Measurements from ENCODE around the gene DGLUCY.

DNA sequence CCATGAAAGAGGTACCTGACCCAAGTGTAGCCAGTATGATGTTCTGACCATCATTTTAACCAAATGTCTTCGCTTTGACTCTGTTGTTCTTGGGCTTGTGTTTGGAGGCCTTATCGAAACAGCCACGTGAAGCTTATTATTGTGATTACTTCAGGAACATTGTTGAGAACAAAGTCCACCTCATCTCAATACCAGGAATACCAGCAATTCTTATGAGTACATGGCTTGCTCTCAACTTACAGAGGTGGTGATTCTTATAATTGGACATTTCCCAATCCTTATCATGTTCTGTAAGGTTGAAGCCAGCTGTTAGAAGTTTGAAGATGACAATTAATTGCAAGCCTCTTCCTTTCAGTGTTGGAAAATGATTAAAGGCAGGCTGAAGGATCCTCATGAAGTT is 31.6 kb upstream of the DGLUCY start:
- TF ChIP-seq, protein P1, sequence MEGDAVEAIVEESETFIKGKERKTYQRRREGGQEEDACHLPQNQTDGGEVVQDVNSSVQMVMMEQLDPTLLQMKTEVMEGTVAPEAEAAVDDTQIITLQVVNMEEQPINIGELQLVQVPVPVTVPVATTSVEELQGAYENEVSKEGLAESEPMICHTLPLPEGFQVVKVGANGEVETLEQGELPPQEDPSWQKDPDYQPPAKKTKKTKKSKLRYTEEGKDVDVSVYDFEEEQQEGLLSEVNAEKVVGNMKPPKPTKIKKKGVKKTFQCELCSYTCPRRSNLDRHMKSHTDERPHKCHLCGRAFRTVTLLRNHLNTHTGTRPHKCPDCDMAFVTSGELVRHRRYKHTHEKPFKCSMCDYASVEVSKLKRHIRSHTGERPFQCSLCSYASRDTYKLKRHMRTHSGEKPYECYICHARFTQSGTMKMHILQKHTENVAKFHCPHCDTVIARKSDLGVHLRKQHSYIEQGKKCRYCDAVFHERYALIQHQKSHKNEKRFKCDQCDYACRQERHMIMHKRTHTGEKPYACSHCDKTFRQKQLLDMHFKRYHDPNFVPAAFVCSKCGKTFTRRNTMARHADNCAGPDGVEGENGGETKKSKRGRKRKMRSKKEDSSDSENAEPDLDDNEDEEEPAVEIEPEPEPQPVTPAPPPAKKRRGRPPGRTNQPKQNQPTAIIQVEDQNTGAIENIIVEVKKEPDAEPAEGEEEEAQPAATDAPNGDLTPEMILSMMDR (IDR thresholded peaks at IDR 0.05): no peak
- TF ChIP-seq EZH2 (IDR thresholded peaks at IDR 0.05; ENCODE audit: borderline replicate concordance, insufficient read depth, low read depth, low read length, poor library complexity, severe bottlenecking): no peak
